ENCODE results near the gene TNNT2. TPM values are rescaled to one million over a fixed set of nuclear protein-coding genes. Genes with fewer than 3 reads are reported as not detected.

Gene TNNT2
- total RNA-seq, 2 experiments from 2014 or later = not detected

GRCh38 chr1:201360486-201360885 is 17.0 kb downstream of the TNNT2 start:
- intact Hi-C loops (cut with micrococcal nuclease; ENCODE audit: unreplicated experiment) = loop anchor here (5.0 kb wide), 2 partner anchors 53 to 118 kb away; no protein-coding TSS in a partner anchor
- TF ChIP-seq CTCF (conservative IDR thresholded peaks at IDR 0.05; ENCODE audit: low read length) (no peak), EZH2phosphoT487 (IDR thresholded peaks at IDR 0.05; ENCODE audit: borderline replicate concordance, low read depth, low read length) (no peak)
- BruUV-seq (replicated peaks) = no TSS peak

GRCh38 chr1:201359873-201360210 is 17.6 kb downstream of the TNNT2 start:
- Histone ChIP-seq H3K9me3 (ENCODE audit: low read length) (no peaks in the 10 kb centered on the region), H3K4me3 (ENCODE audit: low read depth, low read length, poor library complexity, severe bottlenecking) (no peak overlapping the region), H3K27ac (ENCODE audit: low read depth, low read length, poor library complexity, severe bottlenecking) (no peak overlapping the region), H3K79me2 (ENCODE audit: insufficient read depth, low read depth, low read length) (no peaks in the 10 kb centered on the region), H3K9me2 (ENCODE audit: insufficient read depth, low read length) (no peaks in the 10 kb centered on the region), H3K36me3 (ENCODE audit: insufficient read depth, low read length) (no peaks in the 10 kb centered on the region), H3K4me1 (ENCODE audit: insufficient read depth, low read length, poor library complexity, severe bottlenecking) (no peaks in the 10 kb centered on the region), H2AFZ (ENCODE audit: low read length) (no peak overlapping the region), H4K20me1 (ENCODE audit: insufficient read depth, low read length) (no peaks in the 10 kb centered on the region), H3K4me2 (ENCODE audit: low read length) (no peak overlapping the region)
- ChIA-PET CTCF (ENCODE audit: unreplicated experiment) (no interaction called here), POLR2A (no interaction called here)
- intact Hi-C loops (cut with micrococcal nuclease; ENCODE audit: unreplicated experiment) = loop anchor here (5.0 kb wide), 2 partner anchors 53 to 118 kb away; no protein-coding TSS in a partner anchor
- TF ChIP-seq EZH2phosphoT487 (IDR thresholded peaks at IDR 0.05; ENCODE audit: borderline replicate concordance, low read depth, low read length) = no peak
- no peak for DNase-seq (ENCODE audit: low spot score)
- BruUV-seq (replicated peaks) = no TSS peak

More at GRCh38 chr1:201360486-201360885, 17.0 kb downstream of the TNNT2 start:
- no peaks in the 10 kb centered on the region for H3K9me2 ChIP-seq (ENCODE audit: insufficient read depth, low read length)
- no peak for DNase-seq (ENCODE audit: low spot score)
- no peaks in the 10 kb centered on the region for H3K36me3 ChIP-seq (ENCODE audit: insufficient read depth, low read length)
- no peaks in the 10 kb centered on the region for H3K79me2 ChIP-seq (ENCODE audit: insufficient read depth, low read depth, low read length)
- ChIA-PET CTCF (ENCODE audit: unreplicated experiment) (interaction anchor here (0.5 to 1.0 kb wide), 3 partner anchors 15 to 419 kb away, joined by 3 read pairs; no protein-coding TSS in a partner anchor), POLR2A (no interaction called here)
- H2AFZ ChIP-seq (ENCODE audit: low read length) = no peak overlapping the region
- H3K9me3 ChIP-seq (ENCODE audit: low read length) = no peaks in the 10 kb centered on the region
- no peak overlapping the region for H3K27ac ChIP-seq (ENCODE audit: low read depth, low read length, poor library complexity, severe bottlenecking)
- no peak overlapping the region for H3K4me3 ChIP-seq (ENCODE audit: low read depth, low read length, poor library complexity, severe bottlenecking)
- no peaks in the 10 kb centered on the region for H3K4me1 ChIP-seq (ENCODE audit: insufficient read depth, low read length, poor library complexity, severe bottlenecking)
- no peak overlapping the region for H3K4me2 ChIP-seq (ENCODE audit: low read length)
- no peaks in the 10 kb centered on the region for H4K20me1 ChIP-seq (ENCODE audit: insufficient read depth, low read length)

- CTCF ChIA-PET (ENCODE audit: unreplicated experiment) = no interaction called here
Measured at GRCh38 chr1:201359031-201359872, 18.2 kb downstream of the TNNT2 start.

More at GRCh38 chr1:201359031-201359872, 18.2 kb downstream of the TNNT2 start:
- Histone ChIP-seq H3K4me3 (ENCODE audit: low read depth, low read length, poor library complexity, severe bottlenecking) (no peak overlapping the region), H3K27ac (ENCODE audit: low read depth, low read length, poor library complexity, severe bottlenecking) (no peak overlapping the region), H2AFZ (ENCODE audit: low read length) (no peak overlapping the region), H3K9me3 (ENCODE audit: low read length) (no peaks in the 10 kb centered on the region), H4K20me1 (ENCODE audit: insufficient read depth, low read length) (no peaks in the 10 kb centered on the region), H3K9me2 (ENCODE audit: insufficient read depth, low read length) (no peaks in the 10 kb centered on the region), H3K4me2 (ENCODE audit: low read length) (no peak overlapping the region), H3K4me1 (ENCODE audit: insufficient read depth, low read length, poor library complexity, severe bottlenecking) (no peaks in the 10 kb centered on the region), H3K79me2 (ENCODE audit: insufficient read depth, low read depth, low read length) (no peaks in the 10 kb centered on the region), H3K36me3 (ENCODE audit: insufficient read depth, low read length) (no peaks in the 10 kb centered on the region)
- POLR2A ChIA-PET = no interaction called here
- no TSS peak for BruUV-seq (replicated peaks)
- no peak for DNase-seq (ENCODE audit: low spot score)
- intact Hi-C loops (cut with micrococcal nuclease; ENCODE audit: unreplicated experiment) = no loop called here
- no peak for TF ChIP-seq EZH2phosphoT487 (IDR thresholded peaks at IDR 0.05; ENCODE audit: borderline replicate concordance, low read depth, low read length)
- no peak for TF ChIP-seq CTCF (conservative IDR thresholded peaks at IDR 0.05; ENCODE audit: low read length)
